NCI-H82 (cell line): ENCODE results near the gene LTBP3.

ENCODE experiments used
- DNase-seq: peaks from one replicate; lab custom pipeline; 2025; lab: John Stamatoyannopoulos, UW

LTBP3 gene

DNA sequence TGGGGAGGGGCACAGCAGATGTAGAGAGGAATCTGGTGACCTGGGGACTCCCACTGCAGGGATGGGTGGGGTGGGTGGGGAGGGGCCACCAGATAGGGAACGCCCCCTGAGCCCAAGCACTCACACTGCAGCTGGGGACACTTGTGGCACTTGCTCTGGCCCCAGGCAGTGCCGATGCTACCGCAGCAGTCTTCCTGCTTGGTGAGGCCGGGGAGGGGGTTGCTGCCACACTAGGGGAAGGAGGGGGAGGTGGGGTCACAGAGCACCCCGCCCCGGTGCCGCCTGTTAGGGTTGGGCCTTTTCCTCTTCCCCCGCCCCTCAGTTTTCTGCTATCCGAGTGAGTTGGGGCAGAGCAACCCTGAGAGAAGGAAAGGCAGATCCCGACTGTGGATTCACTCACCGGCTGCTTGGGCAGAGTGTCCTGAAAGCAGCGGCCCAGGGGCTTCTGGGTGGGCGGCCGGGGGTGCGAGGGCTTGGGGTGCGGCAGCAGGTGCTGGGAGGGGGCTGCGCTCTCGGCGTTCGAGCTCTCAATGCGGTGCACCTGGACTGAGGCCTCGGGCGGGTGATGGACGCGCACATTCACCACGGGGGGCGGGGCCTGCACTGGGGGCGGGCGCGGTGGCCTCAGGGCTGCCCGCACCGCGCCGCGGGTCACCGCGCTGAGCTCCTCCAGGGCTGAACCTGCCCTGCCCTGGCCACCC, 4.7 kb downstream of the LTBP3 start:
- DNase-seq, result peak; percentile 65

DNA sequence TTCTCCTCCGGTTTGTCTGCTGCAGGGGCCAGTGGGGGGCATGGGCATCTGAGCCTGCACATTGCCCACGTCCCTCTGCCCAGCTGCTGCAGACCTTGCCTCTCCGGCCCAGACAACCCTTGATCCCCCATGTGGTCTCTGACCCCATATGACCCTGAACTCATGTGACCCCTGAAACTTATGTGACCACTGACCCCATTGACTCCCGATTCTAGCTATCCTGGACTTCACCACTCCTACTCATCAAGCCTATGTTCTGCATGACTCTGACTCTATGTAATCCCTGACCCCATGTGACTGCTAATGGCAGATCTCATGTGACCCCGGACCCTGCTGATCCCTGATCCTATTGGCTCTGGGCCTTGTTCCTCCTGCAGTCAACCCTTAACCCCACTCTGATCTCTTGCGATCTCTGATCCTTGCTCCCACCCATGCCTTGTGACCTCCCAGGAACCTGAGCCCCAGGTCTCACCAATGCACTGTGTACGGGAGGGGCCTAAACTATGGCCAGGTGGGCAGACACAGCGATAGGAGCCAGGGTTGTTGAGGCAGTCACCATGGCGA, 5.7 kb downstream of the LTBP3 start:
- DNase-seq, result peak; percentile 77

DNA sequence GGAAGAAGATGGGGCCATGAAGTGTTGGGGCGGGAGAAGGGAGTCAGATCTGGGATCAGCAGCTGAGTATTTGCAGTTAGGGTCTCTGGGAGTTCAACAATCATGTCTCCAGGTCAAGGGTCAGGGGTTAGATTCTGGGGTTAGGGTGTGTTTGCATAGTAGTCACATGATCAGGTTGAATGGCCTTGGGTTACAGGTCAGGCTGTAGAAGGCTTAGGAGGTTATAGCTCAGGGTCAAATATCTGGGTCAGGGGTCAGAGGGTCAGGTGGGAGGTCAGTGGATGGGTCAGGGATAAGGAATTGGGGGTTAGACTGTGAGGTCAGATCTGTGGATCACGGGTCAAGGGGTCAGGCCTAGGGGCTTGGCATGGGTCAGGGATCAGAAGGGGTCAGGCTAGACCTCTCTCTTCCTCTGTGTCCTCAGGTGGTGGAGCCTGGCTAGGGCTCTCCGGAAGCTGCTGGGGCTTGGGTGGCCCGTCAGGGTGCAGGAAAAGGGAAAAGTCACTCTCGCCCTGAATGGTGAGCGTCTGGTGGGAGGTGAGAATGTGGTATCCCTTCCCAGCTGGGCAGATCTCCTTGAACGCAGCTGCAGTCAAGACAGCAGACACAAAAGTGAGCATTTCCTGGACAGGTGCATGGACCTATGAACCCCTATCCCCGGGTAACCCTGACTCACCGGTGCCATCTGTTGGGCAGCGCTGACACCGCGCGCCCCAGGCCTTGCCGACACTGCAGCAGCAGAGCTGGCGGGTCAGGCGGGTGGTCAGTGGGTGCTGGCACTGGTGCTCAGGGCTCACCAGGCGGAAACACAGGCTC, 6.4 kb downstream of the LTBP3 start:
- DNase-seq, result peak; percentile 66

DNA sequence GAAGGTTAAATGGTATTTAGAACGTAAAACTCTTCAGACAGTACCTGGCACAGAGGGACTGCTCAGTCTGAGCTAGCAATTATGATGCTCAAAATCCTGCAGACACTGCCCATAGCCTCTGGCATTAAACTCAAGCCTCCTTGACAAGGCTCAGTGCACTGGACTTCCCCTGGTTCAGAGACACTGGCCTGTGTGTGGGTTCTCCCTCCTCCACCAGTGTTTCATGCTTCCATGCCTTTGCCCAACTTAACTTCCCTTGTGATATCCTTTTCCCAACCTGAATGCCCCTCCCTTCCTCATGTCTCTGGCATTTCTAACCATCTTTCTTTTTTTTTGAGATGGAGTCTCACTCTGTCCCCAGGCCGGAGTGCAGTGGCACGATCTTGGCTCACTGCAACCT, 9.1 kb downstream of the LTBP3 start:
- no peak for DNase-seq

DNA sequence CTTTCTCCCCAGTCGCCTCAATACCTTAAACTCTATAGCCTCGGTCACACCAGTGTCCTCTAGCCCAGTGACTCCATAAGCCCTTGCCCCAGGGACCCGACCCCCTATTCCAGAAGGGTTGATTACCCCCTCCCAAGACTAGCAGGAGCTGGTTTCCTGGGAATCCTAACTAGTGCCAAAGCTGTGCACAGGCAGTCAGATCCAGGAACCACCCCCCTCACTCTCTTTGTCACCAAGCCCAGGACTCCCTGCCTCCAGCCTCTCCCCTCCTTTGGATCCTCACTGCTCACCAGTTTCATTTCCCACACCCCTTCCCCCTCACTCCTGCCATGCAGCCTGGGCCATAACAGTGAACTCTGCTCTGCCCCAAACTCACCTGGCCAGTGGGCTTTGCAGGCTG, 9.8 kb downstream of the LTBP3 start:
- DNase-seq, result no peak

DNA sequence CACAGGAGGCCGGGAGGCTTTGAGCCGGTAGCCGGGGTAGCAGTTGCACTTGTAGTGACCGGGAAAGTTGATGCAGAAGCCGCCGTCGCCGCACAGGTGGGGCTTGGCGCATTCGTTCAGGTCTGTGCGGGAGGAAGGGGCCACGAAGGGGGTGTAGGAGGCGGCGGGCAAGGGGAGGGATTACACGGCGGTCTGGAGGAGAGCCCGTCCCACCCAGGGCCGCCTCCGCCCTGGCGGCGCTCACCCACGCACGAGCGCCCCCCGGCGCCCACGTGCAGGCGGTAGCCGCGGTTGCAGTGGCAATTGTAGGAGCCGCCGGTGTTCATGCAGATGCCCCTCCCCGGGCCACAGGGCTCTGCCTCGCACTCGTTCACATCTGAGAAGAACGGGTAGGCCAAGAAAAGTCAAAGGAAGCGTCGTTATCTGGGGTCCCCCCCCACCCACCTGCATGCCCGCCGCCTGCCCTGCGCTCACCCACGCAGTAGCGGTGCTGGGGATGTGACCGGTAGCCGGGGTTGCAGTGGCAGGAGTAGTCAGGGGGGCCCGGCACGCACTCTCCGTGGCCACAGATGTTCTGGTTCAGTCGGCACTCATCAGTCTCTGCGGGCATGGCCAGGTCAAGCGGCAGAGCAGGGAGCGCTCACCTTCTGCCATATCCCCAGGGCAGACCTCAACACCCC, 10.6 kb downstream of the LTBP3 start:
- no peak for DNase-seq

DNA sequence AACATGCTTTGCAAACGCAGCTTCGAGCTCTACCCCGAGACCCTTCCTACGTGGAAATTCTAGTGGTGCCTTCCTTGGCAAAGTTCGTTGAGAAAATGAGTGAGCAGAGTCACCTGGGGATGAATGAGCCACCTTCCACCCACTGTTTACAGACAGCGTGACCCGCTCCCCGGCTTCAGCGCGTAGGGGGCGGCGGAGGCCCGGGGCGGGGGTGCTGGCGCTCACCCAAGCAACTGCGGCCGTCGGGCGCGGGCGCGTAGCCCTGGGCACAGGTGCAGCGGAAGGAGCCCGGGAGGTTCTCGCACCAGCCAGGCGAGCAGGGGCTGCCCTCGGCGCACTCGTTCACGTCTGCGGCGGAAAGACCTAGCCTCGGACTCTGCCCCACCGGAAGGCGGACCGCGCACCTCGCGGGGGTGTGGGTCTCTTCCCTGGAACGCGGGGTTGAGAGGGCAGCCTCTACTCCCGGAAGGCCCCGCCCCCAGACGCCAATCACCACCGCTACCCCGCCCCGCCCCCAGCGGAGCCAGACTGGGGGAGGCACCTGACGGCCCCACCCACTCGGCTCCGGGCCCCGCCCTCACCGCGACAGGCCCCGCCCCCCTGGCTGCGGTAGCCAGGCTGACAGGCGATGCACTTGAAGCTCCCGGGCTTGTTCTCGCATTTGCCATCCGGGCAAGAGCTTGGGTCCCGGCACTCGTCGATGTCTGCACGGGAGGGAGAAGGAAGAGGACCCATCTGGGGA, 11.8 kb downstream of the LTBP3 start:
- DNase-seq, result peak; percentile 82

DNA sequence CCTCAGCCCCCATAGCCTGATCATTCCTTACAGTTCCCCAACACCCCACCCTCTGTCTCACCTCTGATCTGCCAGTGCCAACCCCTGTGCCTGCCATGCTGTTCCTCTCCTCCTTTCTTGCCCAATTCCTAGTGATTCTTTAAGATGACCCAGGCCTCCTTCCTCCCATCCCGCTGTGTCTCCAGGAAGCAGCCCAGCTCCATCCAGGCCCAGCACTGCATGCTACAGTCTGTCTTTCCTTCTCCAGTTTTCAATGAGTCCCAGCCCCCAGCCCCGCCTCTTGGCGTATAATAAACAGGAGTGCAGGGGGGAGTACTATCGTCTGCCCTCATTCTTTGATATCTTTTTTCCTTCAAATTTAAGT, 12.3 kb downstream of the LTBP3 start:
- no peak for DNase-seq

DNA sequence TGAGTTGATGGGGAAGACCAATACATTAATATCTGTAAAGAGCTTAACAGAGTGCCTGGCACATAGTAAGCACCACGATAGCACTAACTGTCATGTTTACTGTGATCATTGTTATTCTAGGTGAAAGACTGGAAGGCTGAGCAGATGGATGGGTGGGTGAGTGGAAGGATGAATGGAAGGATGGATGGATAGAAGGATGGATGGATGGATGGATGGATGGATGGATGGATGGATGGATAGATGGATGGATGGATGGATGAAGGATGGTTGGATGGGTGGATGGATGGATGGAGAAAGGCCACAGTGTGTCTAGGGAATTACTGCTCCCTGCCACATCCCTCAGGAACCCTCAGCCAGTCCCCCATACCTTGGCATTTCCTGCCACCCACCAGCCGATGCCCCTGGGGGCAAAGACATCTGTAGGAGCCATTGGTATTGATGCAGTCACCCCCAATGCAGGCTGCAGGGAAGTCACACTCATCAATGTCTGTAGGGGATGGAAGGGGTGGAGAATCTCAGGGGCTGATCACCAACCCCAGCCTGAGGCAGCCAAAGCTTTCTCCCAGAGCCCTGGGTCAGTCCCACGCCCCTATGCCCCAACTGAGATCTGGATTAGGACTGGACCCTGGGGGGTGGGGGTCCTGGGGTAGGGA, 15.3 kb downstream of the LTBP3 start:
- DNase-seq, result no peak

DNA sequence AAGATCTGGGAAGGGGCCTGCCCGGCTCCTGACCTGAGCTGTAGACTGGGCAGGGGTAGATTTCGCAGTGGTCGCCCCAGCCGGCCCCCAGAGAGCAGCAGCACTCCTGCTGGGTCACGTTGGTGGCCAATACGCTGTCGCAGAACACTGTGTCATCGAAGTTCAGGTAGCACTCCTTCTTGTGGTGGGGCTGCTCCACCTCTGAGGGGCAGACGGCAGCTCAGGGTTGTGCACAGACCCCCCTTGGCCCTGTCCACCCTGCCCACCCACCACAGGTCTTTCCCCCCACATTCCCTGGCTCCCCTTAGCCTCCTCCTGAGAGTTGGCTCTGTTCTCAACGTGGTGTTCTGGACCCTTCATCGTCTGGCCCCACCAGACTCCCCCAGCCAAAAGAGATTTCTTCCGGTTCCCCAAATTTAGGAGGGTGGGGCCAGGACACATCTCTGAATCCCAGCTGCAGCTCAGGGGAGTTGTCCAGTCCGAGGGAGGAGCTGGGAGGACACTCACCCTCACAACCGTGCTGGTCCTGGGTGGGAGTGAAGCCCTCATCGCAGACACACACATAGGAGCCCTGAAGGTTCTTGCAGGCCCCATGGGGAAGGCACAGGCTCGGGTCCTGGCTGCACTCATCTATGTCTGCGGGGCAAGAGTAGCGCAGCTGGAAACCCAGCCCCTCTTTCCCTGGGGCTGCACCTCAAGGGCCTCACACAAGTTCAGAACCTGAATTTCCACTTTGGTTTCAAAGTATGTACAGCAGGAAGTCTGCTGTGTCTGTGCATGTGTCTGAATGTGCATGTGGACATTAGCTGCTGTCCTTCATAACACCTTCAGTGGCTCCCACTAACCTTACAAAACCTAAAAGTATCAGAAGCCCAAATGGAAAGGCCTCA, 16.8 kb downstream of the LTBP3 start:
- DNase-seq, result no peak

DNA sequence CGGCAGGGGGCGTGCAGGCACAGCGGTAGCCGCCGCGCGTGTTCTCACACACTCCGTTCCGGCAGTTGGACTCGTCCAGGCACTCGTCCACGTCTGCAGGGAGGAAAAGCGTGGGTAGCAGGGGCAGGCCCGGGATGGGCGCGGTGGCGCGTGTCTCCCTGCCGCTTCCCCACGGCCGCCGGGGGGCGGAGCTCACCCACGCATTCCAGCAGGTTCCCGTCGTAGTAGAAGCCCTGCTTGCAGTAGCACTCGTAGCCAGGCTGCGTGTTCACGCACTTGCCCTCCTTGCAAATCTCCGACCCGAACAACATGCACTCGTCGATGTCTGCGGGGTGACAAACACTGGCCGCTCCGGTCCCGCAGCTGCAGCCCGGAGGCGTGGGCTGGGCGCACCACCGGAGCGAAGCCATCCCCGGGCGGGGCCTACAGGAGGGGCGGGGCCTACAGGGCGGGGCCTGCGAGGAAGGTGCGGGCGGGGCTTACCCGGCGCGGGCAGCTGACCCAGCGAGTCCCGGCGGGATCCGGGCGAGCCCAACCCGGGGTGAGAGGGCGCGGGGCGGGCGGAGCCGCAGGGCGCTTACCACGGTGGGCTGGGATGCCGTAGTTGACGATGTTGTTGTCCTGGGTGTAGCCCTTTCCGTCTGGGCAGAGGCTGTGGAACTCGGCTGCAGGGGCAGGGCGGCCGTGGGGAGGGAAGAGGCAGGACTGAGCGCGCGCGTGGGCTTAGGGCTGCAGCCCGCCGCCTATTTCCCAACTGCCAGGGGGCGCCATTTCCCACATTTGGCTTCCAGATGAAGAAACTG, 17.7 kb downstream of the LTBP3 start:
- peak; percentile 77 for DNase-seq

DNA sequence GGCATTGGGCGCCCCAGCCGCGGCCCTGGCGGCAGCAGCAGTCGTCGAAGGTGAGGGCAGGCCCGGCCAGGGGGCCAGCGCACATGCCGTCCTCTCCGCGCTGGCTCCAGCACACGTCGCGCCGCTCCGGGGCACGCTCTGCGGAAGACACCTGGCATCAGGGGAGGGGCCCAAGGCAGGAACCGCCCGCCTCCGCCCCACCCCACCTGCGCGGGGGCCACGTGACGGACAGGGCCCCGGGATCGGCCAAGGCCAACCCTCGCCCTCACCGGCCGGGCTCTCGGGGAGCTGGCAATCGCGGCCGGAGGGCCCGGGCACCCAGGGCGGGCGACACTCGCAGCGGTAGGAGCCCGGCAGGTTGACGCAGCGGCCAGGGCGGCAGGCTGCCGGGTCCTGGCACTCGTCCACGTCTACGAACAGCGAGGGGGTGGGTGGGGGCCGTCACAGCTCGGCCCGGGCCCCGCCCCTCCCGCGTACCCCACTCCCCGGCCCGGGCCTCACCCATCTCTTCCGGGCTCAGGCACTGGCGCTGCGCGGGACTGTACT, 18.3 kb downstream of the LTBP3 start:
- no peak for DNase-seq

DNA sequence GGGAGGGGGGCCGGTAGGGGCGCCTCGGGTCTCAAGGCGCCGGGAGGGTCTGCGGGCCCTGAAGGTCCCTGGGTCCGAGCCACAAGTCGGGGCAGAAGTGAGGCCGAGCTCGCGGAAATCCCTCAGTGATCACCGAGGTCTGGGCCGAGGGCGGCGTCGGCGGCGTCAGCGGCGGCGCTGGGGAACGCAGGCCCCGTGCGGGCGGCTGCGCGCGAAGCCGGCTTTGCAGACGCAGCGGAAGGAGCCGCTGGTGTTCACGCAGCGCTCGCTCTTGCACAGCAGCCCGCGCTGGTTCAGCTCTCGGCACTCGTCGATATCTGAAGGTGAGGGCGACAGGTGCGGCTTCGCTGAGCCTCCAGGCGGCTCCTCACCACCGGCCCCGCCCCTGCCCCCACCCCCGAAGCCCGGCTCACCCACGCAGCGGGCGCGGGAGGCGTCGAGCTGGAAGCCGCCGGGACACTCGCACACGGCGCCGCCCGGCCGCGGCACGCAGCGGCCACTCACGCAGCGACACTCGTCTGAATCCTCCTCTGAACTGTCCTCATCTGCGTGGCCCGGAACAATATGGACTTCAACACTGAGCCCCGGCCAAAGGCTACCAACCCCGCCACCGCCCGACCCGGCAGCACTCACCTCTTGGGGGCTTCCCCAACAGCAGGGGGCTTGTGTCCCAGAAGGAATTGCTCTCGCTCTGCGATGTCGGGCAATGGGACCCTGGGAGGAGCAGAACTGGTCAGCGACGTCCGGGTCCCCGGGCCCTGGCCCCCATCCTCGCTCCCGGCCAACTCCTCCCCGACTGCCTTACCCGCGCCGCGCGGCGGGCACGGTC, 19.0 kb downstream of the LTBP3 start:
- no peak for DNase-seq

DNA sequence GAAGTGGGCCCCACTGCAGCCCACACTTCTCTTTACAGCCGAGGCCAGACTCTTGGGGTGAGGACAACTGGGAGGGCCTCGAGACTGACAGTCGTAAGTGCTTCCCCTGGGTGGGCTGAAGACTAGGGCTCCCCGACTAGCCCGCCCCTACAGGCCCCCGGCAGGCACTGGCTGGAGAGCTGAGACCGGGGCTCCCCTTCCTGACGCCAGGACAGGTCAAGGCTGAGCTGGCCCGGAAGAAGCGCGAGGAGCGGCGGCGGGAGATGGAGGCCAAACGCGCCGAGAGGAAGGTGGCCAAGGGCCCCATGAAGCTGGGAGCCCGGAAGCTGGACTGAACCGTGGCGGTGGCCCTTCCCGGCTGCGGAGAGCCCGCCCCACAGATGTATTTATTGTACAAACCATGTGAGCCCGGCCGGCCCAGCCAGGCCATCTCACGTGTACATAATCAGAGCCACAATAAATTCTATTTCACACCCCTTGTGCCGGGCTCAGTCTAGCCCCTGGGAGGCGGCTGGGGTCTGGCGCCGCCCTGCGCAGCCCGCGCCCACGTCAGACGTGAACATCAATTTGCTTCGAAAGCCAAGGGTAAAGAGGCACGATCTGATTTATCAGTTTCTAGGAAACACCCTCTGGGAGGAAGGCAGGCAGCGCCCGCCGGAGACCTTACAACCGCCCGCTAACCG, 19.8 kb downstream of the LTBP3 start:
- DNase-seq, result no peak

DNA sequence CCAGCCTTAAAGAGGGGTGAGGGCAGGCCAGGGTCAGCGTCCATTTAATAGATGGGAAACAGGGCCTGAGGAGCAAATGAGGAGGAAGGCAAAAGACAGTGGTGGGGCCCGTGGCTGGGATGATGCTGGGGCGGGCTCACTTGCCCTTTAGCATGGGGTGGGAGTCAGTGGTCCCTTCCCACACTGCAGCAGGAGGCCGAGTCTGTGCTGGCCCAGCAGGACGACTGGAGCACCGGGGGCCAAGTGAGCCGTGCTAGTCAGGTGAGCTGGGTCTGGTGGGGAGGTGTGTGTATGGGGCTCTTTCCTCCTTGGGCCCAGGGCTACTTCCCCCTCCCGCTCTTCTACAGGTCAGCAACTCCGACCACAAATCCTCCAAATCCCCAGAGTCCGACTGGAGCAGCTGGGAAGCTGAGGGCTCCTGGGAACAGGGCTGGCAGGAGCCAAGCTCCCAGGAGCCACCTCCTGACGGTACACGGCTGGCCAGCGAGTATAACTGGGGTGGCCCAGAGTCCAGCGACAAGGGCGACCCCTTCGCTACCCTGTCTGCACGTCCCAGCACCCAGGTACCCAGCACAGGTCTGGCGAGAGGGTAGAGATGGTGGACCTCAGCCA, 20.4 kb downstream of the LTBP3 start:
- peak; percentile 24 for DNase-seq

DNA sequence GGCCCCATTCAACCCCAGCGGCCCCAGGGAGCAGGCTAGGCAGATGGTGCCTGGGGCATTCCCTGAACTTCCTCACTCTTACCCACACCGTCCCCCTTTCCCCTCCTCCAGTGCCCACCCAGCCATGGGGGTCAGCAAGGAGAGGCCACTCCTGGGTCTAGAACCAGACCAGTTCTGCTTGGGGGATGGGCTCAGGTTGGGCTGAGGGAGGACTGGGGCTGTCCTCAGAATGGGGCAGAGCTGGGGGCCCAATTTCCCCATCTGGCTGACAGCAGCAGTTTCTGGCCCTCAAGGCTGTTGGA, 20.9 kb downstream of the LTBP3 start:
- no peak for DNase-seq

DNA sequence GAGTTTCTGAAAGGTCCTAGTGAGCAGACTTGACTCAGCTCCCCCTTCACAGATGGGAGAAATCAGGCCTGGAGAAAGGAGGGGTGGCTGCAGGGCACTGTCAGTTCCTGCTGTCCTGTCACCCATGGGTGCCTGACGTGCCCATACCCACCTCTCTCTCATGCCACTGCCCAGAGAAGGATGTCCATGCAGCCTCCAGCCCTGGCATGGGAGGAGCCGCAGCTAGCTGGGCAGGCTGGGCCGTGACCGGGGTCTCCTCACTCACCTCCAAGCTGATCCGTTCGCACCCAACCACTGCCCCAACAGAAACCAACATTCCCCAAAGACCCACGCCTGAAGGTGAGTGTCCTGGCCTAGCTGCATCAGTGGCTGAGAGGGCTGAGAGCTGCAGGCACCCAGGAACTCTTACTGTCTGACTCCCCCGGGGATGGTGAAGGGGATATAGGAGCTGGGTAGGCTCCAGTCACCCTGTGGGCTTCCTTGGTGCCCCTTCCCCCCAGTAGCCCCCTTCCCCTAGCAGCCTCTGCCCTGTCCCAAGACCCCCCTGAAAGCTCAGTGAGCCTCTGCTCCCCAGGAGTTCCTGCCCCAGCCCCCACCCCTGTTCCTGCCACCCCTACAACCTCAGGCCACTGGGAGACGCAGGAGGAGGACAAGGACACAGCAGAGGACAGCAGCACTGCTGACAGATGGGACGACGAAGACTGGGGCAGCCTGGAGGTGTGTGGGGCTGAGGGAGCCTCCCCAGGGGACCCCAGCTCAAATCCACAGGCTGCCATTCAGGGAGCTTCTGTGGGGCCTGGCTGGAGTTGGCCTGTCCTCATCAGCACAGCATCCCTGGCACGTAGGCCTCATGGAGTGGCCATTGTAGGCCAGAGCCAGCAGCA, 21.5 kb downstream of the LTBP3 start:
- peak; percentile 54 for DNase-seq
